Uterus (tissue), 4 donors: ENCODE measurements around the gene COPZ1. TPM values are rescaled to one million over a fixed set of nuclear protein-coding genes. Genes with fewer than 3 reads are reported as not detected.
A peak's percentile ranks its signal among the peaks of the same experiment; 100 is the strongest.

Experiments used
- DNase-seq, 2 donors: peaks; one replicate each; pipeline ENCODE4 v3.0.0-alpha.2; 2019 to 2020
- H3K27ac ChIP-seq, 2 donors: fragments of 200-600 bp; sonication (generic); 1 replicate in 1 of 2; 2 replicates in 1 of 2; pipeline ENCODE4 v1.5.1; 2016 to 2018
- H3K27me3 ChIP-seq, 2 donors: fragments of 200-600 bp; sonication (generic); one replicate each; pipeline ENCODE4 v1.5.1; 2018 to 2019; ENCODE audit warnings: control low read depth in 1 of 2
- H3K36me3 ChIP-seq, 2 donors: fragments of 200-600 bp; sonication (generic); one replicate each; pipeline ENCODE4 v1.5.1; 2019; ENCODE audit warnings: control low read depth in 1 of 2
- H3K4me1 ChIP-seq, 2 donors: fragments of 200-600 bp; sonication (generic); one replicate each; pipeline ENCODE4 v1.5.1; 2018 to 2019; ENCODE audit warnings: control low read depth in 1 of 2
- H3K4me3 ChIP-seq, 2 donors: fragments of 200-600 bp; sonication (generic); 1 replicate in 1 of 2; 2 replicates in 1 of 2; pipeline ENCODE4 v1.5.1; 2018 to 2019; ENCODE audit warnings: mild to moderate bottlenecking in 1 of 2
- H3K9me3 ChIP-seq, 2 donors: fragments of 200-600 bp; sonication (generic); one replicate each; pipeline ENCODE4 v1.5.1; 2019; ENCODE audit warnings: control low read depth in 1 of 2
- POLR2A ChIP-seq, 2 donors: fragments of 450-650 bp; IDR thresholded peaks; one replicate each; pipeline ENCODE4 v1.6.1; 2016; ENCODE audit warnings: antibody characterized with exemption in 2 of 2, mild to moderate bottlenecking in 1 of 2, moderate library complexity in 1 of 2
- intact Hi-C: fragments of 100-400 bp; cut with DNase I; formaldehyde crosslinking; loops from one replicate; pipeline ENCODE4 v1.15.1; 2023; ENCODE audit warnings: low total_unique reads
- microRNA counts, 2 donors: library from miRNA; unstranded; fragments of <30 nt; microRNA quantifications; one replicate each; lab custom pipeline; 2016 to 2017
- microRNA-seq: library from miRNA; unstranded; fragments of <30 nt; microRNA quantifications from one replicate; pipeline ENCODE4, GENCODE V29; 2016; ENCODE audit warnings: borderline microRNAs expressed, borderline replicate concordance
- small RNA-seq: library from RNA; depleted of rRNA; stranded (forward); fragments of <200 nt; gene quantifications from one replicate; pipeline ENCODE3, GENCODE V24; 2016
- total RNA-seq, 4 donors: library from RNA; depleted of rRNA in 3 of 4; stranded (reverse); fragments of >200 nt in 3 of 4; gene quantifications; one replicate each; pipeline versions ENCODE4 v1.1.0 to v1.2.4, GENCODE V29; 2014 to 2023
- TF ChIP-seq, protein P1 (sequence below), 4 experiments: fragments of 200-600 bp in 2 of 4; fragments of 450-650 bp in 2 of 4; sonication (generic) in 2 of 4; IDR thresholded peaks; one replicate each; pipeline ENCODE4 v1.5.1; 2016 to 2019; ENCODE audit warnings: antibody characterized with exemption in 4 of 4, mild to moderate bottlenecking in 2 of 4, moderate library complexity in 1 of 4
- donor health status: DM: yes; HTN: yes; CAD: no.

COPZ1 gene
- total RNA-seq, 4 donors from 2014 or later: 32.3 to 141 (median 120) TPM

DNA sequence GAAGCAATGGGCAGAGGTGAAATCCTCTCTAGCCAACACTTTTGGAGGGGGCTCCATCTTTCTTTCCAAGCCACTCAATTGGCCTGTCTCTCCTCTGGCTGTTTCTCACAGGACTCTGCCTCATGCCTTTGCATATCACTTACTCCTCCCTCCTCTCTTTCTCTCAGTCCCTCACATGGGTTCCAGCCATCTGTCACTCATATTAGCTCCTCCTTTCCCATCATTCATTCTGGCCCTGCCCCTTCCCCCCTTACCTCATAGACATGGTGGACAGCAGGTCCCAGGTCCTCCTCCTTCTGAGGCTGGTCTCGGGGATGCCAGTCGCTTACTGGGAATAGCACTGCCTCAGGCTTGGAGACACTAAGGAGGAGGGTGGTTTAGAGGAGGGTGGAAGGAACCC lies 76.2 kb downstream of the COPZ1 start:
- Histone ChIP-seq H3K27ac (no peak overlapping the region), H3K9me3 (no peaks in the 10 kb centered on the region), H3K4me3 (no peak overlapping the region), H3K27me3 (no peaks in the 10 kb centered on the region), H3K4me1 (no peaks in the 10 kb centered on the region), H3K36me3 (no peaks in the 10 kb centered on the region)
- intact Hi-C loops: no loop called here
- no peak for TF ChIP-seq POLR2A (IDR thresholded peaks at IDR 0.05)
- TF ChIP-seq, protein P1, sequence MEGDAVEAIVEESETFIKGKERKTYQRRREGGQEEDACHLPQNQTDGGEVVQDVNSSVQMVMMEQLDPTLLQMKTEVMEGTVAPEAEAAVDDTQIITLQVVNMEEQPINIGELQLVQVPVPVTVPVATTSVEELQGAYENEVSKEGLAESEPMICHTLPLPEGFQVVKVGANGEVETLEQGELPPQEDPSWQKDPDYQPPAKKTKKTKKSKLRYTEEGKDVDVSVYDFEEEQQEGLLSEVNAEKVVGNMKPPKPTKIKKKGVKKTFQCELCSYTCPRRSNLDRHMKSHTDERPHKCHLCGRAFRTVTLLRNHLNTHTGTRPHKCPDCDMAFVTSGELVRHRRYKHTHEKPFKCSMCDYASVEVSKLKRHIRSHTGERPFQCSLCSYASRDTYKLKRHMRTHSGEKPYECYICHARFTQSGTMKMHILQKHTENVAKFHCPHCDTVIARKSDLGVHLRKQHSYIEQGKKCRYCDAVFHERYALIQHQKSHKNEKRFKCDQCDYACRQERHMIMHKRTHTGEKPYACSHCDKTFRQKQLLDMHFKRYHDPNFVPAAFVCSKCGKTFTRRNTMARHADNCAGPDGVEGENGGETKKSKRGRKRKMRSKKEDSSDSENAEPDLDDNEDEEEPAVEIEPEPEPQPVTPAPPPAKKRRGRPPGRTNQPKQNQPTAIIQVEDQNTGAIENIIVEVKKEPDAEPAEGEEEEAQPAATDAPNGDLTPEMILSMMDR (IDR thresholded peaks at IDR 0.05): no peak
- no peak for DNase-seq

MicroRNA genes within 50 kb of the gene (microRNA counts, 767-probe panel; counts per million panel counts)
- 6,522 to 7,035 counts per million in 2 donors for microRNA hsa-miR-148b-3p (lab: Ali Mortazavi, UCI)

Small RNA genes within 50 kb of the gene (microRNA-seq; reads per million reads assigned to microRNA genes)
- gene MIR148B: 70.6 reads per million, percentile 49 among the genes with 10 or more reads in this experiment

Small RNA genes within 50 kb of the gene (small RNA-seq; reads per million reads assigned to genes)
- gene MIR148B (8.8 reads per million, percentile 89 among the genes with 10 or more reads in this experiment), gene RN7SL744P (not detected), gene RNU6-950P (not detected)

Other genes with a start within 250 kb of the COPZ1 start
- 10 to 100 TPM in 3 of 4 donors, 1 to 10 TPM in 1; 8.2 to 39.7 (median 19.2) TPM for gene SMUG1, start 136.1 kb upstream of the COPZ1 start, total RNA-seq
- 100 to 1,000 TPM in 1 of 4 donors, 10 to 100 TPM in 3; 20.5 to 133 (median 50.1) TPM for gene CBX5, start 45.0 kb upstream of the COPZ1 start, total RNA-seq
- 1,000 to 10,000 TPM in 2 of 4 donors, 100 to 1,000 TPM in 2; 245 to 1,238 (median 796) TPM for gene HNRNPA1, start 44.4 kb upstream of the COPZ1 start, total RNA-seq
- 1 to 10 TPM in 1 of 4 donors, under 1 TPM in 1, not detected in 2; 0.40 to 1.2 TPM for gene NFE2, start 24.1 kb upstream of the COPZ1 start, total RNA-seq
- gene GPR84, start 39.4 kb downstream of the COPZ1 start, total RNA-seq: under 1 TPM in 2 of 4 donors, not detected in 2; 0.21 to 0.27 TPM
- 10 to 100 TPM in 1 of 4 donors, 1 to 10 TPM in 1, under 1 TPM in 2; 0.26 to 16.9 (median 3.2) TPM for gene ZNF385A, start 59.6 kb downstream of the COPZ1 start, total RNA-seq
- gene ITGA5, start 94.1 kb downstream of the COPZ1 start, total RNA-seq: 100 to 1,000 TPM in 2 of 4 donors, 10 to 100 TPM in 2; 69.7 to 223 (median 99.4) TPM
- gene GTSF1, start 148.5 kb downstream of the COPZ1 start, total RNA-seq: not detected
- 10 to 100 TPM in 3 of 4 donors, 1 to 10 TPM in 1; 7.6 to 22.8 (median 11.6) TPM for gene NCKAP1L, start 172.6 kb downstream of the COPZ1 start, total RNA-seq
- 10 to 100 TPM in 2 of 4 donors, 1 to 10 TPM in 2; 1.5 to 25.9 (median 13.4) TPM for gene PDE1B, start 224.5 kb downstream of the COPZ1 start, total RNA-seq